Body of pancreas (tissue), 4 donors: ENCODE data around the gene ZNF254. TPM values are rescaled to one million over a fixed set of nuclear protein-coding genes. Genes with fewer than 3 reads are reported as not detected.

ENCODE experiments used
- ATAC-seq: fragments of 150-250 bp; one replicate; pipeline ENCODE4 v1.9.1; 2016
- DNase-seq, 4 donors: peaks; one replicate each; pipeline ENCODE4 v3.0.0-alpha.2; 2019
- H3K27ac ChIP-seq, 4 donors: fragments of 200-600 bp; sonication (generic); 1 replicate in 3 of 4; 2 replicates in 1 of 4; pipeline versions ENCODE4 v1.5.1 to v1.6.1; 2016 to 2019; ENCODE audit warnings: mild to moderate bottlenecking in 1 of 4, mixed read lengths in 1 of 4, moderate library complexity in 1 of 4
- H3K27me3 ChIP-seq, 2 donors: fragments of 200-600 bp; sonication (generic); one replicate each; pipeline ENCODE4 v1.6.0; 2016; ENCODE audit warnings: mild to moderate bottlenecking in 1 of 2
- H3K36me3 ChIP-seq, 2 donors: fragments of 200-600 bp; sonication (generic); replicated peaks in 1 of 2; 2 replicates each; pipeline ENCODE4 v1.5.1; 2016; ENCODE audit warnings: low read depth in 2 of 2; ENCODE audit not compliant: insufficient read depth in 1 of 2
- H3K4me1 ChIP-seq: fragments of 200-600 bp; sonication (generic); one replicate; pipeline ENCODE4 v1.6.0; 2016
- H3K4me3 ChIP-seq, 2 donors: fragments of 200-600 bp; sonication (generic); 1 replicate in 1 of 2; 2 replicates in 1 of 2; pipeline ENCODE4 v1.5.1; 2016 to 2019
- H3K9me3 ChIP-seq, 3 donors: fragments of 200-600 bp; sonication (generic); 1 replicate in 2 of 3; 2 replicates in 1 of 3; pipeline ENCODE4 v1.5.1; 2016
- POLR2A ChIP-seq, 3 donors: fragments of 450-650 bp; IDR thresholded peaks; one replicate each; pipeline ENCODE4 v1.6.1; 2016; ENCODE audit warnings: antibody characterized with exemption in 3 of 3, mild to moderate bottlenecking in 2 of 3
- WGBS, 2 donors: methylation state at CpG; one replicate each; pipeline ENCODE4 v1.1.5; 2017; 5-methylcytosine and 5-hydroxymethylcytosine counted together
- intact Hi-C: fragments of 100-400 bp; cut with DNase I; formaldehyde crosslinking; loops from one replicate; pipeline ENCODE4 v1.15.1; 2023
- total RNA-seq, 2 donors: library from RNA; depleted of rRNA; stranded (reverse); fragments of >200 nt; gene quantifications; one replicate each; pipeline ENCODE4 v1.1.0, GENCODE V29; 2016
- TF ChIP-seq, protein P1 (sequence below), 7 experiments: fragments of 450-650 bp in 4 of 7; fragments of 200-600 bp in 3 of 7; sonication (generic) in 3 of 7; IDR thresholded peaks; one replicate each; pipeline ENCODE4 v1.5.1; 2016 to 2019; ENCODE audit warnings: antibody characterized with exemption in 7 of 7

The ZNF254 gene
- total RNA-seq, 2 donors from 2014 or later = 13.7 to 39.9 TPM

DNA sequence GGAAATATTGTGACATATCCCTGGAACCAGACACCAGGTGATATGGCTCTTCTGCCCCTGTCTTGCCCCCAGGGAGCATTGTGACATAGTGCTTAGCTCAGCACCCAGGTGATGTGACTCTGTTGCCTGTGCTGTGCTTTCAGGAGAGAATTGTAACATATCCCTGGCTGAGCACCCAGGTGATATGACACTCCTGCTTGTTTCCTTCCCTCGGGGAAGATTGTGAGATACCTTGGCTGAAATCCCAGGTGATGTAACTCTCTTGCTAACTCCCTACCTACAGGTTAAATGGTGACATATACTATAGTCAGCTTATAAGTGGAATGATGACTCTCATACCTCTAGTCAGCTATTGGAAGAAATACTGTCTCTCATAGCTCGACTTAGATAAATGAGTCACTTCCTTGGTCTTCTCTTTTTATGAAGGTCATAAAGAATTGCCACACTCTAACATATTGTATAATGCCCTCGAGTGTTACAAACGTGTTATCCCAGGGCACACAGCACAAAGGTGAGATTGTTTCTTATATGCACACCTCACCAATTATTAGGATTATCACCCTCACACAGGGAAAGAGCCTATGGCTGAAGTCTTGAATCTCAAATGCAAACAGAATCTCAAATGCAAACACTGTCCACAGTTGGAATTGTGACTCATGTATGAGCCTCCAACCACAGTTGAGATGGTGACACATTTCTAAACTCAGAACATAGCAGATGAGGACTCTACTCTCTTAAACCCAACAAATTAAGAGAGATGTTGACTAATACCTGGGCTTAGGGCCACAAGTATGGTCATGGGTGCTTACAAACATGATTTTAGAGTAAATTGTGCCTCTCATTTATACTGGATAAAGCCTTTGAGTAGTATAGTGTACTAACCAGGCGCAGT, 32.7 kb upstream of the ZNF254 start:
- Histone ChIP-seq H3K36me3 (peaks cover 0 to 19% of the 10 kb centered on the region in 2 donors), H3K4me1 (no peaks in the 10 kb centered on the region), H3K9me3 (no peaks in the 10 kb centered on the region), H3K27ac (no peak overlapping the region), H3K27me3 (no peaks in the 10 kb centered on the region), H3K4me3 (no peak overlapping the region)
- WGBS, 2 donors = 77 to 86% methylated on average over 5 of the region's 5 CpGs
- intact Hi-C loops = no loop called here
- no peak for TF ChIP-seq POLR2A (IDR thresholded peaks at IDR 0.05)
- TF ChIP-seq, protein P1, sequence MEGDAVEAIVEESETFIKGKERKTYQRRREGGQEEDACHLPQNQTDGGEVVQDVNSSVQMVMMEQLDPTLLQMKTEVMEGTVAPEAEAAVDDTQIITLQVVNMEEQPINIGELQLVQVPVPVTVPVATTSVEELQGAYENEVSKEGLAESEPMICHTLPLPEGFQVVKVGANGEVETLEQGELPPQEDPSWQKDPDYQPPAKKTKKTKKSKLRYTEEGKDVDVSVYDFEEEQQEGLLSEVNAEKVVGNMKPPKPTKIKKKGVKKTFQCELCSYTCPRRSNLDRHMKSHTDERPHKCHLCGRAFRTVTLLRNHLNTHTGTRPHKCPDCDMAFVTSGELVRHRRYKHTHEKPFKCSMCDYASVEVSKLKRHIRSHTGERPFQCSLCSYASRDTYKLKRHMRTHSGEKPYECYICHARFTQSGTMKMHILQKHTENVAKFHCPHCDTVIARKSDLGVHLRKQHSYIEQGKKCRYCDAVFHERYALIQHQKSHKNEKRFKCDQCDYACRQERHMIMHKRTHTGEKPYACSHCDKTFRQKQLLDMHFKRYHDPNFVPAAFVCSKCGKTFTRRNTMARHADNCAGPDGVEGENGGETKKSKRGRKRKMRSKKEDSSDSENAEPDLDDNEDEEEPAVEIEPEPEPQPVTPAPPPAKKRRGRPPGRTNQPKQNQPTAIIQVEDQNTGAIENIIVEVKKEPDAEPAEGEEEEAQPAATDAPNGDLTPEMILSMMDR (IDR thresholded peaks at IDR 0.05) = no peak
- DNase-seq (no peak), ATAC-seq (no peak)

DNA sequence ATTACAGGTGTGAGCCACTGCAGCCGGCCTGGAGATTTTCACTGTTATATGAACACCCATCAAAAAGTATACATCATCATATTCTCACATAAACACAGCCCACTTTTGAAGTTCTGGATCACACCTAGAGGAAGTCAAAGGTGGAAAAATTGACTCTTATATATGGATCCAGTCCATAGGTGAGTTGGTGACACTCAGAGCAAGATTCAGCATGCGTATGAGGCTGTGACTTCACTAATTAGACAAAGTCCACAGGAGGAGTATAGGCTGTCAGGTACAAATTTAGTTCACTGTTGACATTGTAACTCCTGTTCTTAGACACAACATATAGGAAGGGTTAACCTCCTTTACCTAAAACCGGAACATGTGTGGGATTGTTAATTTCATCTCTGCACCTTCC, 31.4 kb upstream of the ZNF254 start:
- Histone ChIP-seq H3K27ac (no peak overlapping the region), H3K9me3 (no peaks in the 10 kb centered on the region), H3K4me1 (no peaks in the 10 kb centered on the region), H3K27me3 (no peaks in the 10 kb centered on the region), H3K36me3 (peaks cover 0 to 11% of the 10 kb centered on the region in 2 donors), H3K4me3 (no peak overlapping the region)
- intact Hi-C loops = no loop called here
- no peak for TF ChIP-seq POLR2A (IDR thresholded peaks at IDR 0.05)
- TF ChIP-seq, protein P1 (IDR thresholded peaks at IDR 0.05) = no peak
- ATAC-seq = no peak
- no peak for DNase-seq
- WGBS, 2 donors = 91 to 97% methylated on average over 3 of the region's 3 CpGs

DNA sequence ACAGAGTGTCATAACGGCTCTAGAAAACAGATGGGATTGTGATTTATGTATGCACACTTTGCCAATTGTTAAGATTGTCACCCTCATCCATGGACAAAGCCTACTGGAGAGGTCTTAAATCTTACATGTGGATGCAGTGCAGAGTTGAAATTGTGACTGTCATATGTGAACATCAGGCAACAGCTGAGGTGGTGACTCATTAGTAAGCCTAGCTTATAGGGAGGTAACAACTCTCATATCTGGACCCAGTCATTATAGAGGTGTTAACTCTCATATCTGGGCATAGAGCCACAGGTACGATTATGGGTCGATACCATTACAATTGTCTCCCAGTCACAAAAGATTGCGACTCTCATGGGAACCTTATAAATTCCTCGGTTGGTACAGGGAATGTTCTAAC, 29.8 kb upstream of the ZNF254 start:
- intact Hi-C loops = no loop called here
- H3K27ac ChIP-seq = no peak overlapping the region
- H3K4me1 ChIP-seq = no peaks in the 10 kb centered on the region
- peaks cover 0 to 8% of the 10 kb centered on the region in 2 donors for H3K36me3 ChIP-seq
- ATAC-seq (no peak), DNase-seq (no peak)
- no peak overlapping the region for H3K4me3 ChIP-seq
- 75 to 79% methylated on average over 5 of the region's 5 CpGs for WGBS, 2 donors
- TF ChIP-seq, protein P1 (IDR thresholded peaks at IDR 0.05) = no peak
- no peak for TF ChIP-seq POLR2A (IDR thresholded peaks at IDR 0.05)
- no peaks in the 10 kb centered on the region for H3K9me3 ChIP-seq
- H3K27me3 ChIP-seq = no peaks in the 10 kb centered on the region

DNA sequence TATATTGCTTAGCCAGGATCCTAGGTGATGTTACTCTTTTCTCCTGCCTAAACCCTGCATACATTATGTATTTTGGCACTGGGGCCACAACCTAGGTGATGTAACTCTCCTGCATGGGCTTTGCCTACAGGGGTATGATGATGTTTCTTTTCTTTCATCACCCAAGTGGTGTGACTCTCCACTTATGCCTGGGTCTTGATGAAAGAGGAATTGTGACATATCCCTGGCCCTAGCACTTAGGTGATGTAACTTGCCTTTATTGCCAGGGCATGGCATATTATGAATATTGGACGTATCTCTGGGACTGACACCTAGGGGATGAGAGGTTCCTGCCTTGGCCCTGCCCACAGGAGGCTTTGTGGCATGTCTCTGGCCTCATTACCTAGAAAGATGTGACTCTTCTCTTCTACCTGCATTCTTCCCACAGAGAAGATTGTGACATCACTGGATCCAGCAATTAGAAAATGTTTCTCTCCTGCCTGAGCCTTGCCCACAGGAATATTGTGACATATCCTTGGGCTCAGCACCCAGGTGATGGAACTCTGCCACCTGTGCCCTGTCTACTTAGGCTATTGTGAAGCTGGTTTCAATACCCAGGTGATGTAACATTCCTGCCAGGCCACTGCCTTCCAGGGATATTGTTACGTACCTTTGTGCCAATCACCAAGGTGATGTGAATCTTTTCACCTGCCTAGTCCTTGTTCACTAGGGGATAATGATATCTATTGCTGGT, 27.3 kb upstream of the ZNF254 start:
- H3K36me3 ChIP-seq = no peaks in the 10 kb centered on the region
- H3K4me3 ChIP-seq = no peak overlapping the region
- TF ChIP-seq POLR2A (IDR thresholded peaks at IDR 0.05) = no peak
- TF ChIP-seq, protein P1 (IDR thresholded peaks at IDR 0.05) = no peak
- H3K27ac ChIP-seq = no peak overlapping the region
- H3K27me3 ChIP-seq = no peaks in the 10 kb centered on the region
- intact Hi-C loops = no loop called here
- ATAC-seq = no peak
- no peak for DNase-seq
- 57 to 92% methylated on average over 2 of the region's 2 CpGs for WGBS, 2 donors
- H3K9me3 ChIP-seq = no peaks in the 10 kb centered on the region
- H3K4me1 ChIP-seq = no peaks in the 10 kb centered on the region
